GM19043 (cell line): Measurements from ENCODE around the gene FAM170B.

Experiments
- ATAC-seq: cut with Tn5 transposase; IDR thresholded peaks from one replicate; pipeline ENCODE4 v1.9.1; 2021; ENCODE audit warnings: low read depth; ENCODE audit not compliant: unreplicated experiment

FAM170B gene

GRCh38 chr10:49131507-49132361 is 2.1 kb downstream of the FAM170B start:
- no peak for ATAC-seq

GRCh38 chr10:49129376-49129775 is 4.4 kb downstream of the FAM170B start:
- ATAC-seq, result no peak

- ATAC-seq, result no peak
Measured at GRCh38 chr10:49128854-49129253, 5.0 kb downstream of the FAM170B start.

GRCh38 chr10:49123981-49124950 is 9.6 kb downstream of the FAM170B start:
- no peak for ATAC-seq

GRCh38 chr10:49120911-49121310 is 12.9 kb downstream of the FAM170B start:
- ATAC-seq, result no peak

GRCh38 chr10:49119746-49120145 is 14.1 kb downstream of the FAM170B start:
- no peak for ATAC-seq

GRCh38 chr10:49118430-49119074 is 15.3 kb downstream of the FAM170B start:
- ATAC-seq, result no peak

GRCh38 chr10:49117376-49118070 is 16.3 kb downstream of the FAM170B start:
- no peak for ATAC-seq

- ATAC-seq, result no peak
Measured at GRCh38 chr10:49116509-49117375, 17.1 kb downstream of the FAM170B start.

GRCh38 chr10:49115796-49116508 is 17.9 kb downstream of the FAM170B start:
- ATAC-seq, result no peak

GRCh38 chr10:49115015-49115795 is 18.6 kb downstream of the FAM170B start, which contains the start of gene VSTM4:
Gene VSTM4, minus strand, starts transcription at chr10:49115522. Its CDS starts 37 bp downstream, at chr10:49115485.
- ATAC-seq, result no peak

- ATAC-seq, result no peak
Measured at GRCh38 chr10:49114718-49115014, 19.2 kb downstream of the FAM170B start.

GRCh38 chr10:49113741-49114141 is 20.1 kb downstream of the FAM170B start:
- ATAC-seq, result no peak

GRCh38 chr10:49112851-49113250 is 21.0 kb downstream of the FAM170B start:
- no peak for ATAC-seq

- ATAC-seq, result no peak
Measured at GRCh38 chr10:49112098-49112497, 21.7 kb downstream of the FAM170B start.

GRCh38 chr10:49111320-49111698 is 22.5 kb downstream of the FAM170B start:
- ATAC-seq, result no peak

GRCh38 chr10:49110684-49111319 is 23.0 kb downstream of the FAM170B start:
- ATAC-seq, result no peak
